ENCODE data around the gene SYT6. TPM values are rescaled to one million over a fixed set of nuclear protein-coding genes. Genes with fewer than 3 reads are reported as not detected.

The SYT6 gene
- total RNA-seq, 2 experiments from 2014 or later, result not detected

DNA sequence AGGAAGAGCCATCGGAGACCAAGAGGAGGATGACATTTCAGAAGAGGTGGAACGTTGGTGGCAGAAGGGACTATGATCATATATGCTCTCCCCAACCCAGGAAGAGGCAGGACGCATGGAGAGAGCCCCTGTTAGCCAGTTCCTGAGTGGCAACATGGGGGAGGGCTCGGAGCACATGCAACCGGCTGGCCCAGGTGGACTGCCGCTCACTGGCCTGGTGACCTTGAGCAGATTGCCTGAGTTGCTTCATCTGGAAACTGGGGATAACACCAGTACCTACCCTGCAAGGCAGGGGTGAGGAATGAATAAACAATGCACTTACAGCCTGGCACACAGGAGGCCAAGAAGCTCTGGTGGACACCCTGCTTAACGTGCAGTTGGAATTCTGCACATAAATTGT lies 29.0 kb downstream of the SYT6 start:
- no peak for DNase-seq
- Mint-ChIP-seq H3K27ac (no peak overlapping the region), H3K9me3 (no peaks in the 10 kb centered on the region), H3K27me3 (no peaks in the 10 kb centered on the region), H3K4me3 (no peak overlapping the region), H3K4me1 (peaks cover 7% of the 10 kb centered on the region), H3K36me3 (ENCODE audit: low read depth) (no peaks in the 10 kb centered on the region)
- ChIA-PET POLR2A (no interaction called here), CTCF (no interaction called here)

DNA sequence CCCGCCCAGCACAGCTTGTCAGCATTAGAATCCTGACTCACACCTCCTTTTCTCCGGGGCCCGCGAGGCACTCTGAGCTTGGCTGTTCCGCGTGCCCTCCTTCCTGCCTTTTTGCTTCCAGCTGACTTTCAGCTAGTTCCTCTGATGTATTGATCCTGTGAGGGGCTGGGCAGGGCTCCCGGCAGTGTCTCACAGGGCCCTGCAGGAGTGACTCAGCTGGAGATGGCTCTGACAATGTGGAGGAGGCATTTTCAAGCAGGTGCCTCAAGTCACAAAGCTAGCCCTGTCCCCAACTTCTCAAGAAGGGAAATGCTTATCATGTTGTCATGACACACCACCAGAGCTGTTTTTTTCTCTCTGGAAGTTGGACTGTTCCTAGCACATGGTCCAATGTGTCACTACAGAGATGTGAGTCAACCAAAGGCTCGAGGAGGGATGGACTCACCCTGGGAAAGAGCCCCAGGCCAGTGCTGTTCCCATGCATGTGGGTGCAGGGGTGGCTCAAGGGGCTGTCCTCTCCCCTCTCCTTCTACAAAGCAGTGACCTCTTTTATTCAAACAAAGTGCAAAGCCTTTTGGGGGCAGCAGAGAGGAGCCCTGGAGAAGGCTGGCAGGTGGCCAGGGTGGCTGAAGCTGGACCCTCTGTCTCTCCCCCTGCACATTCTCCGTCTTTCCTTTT lies 30.6 kb downstream of the SYT6 start:
- no peak overlapping the region for H3K4me3 Mint-ChIP-seq
- H3K4me1 Mint-ChIP-seq, result peaks cover 2% of the 10 kb centered on the region
- H3K27ac Mint-ChIP-seq, result no peak overlapping the region

DNA sequence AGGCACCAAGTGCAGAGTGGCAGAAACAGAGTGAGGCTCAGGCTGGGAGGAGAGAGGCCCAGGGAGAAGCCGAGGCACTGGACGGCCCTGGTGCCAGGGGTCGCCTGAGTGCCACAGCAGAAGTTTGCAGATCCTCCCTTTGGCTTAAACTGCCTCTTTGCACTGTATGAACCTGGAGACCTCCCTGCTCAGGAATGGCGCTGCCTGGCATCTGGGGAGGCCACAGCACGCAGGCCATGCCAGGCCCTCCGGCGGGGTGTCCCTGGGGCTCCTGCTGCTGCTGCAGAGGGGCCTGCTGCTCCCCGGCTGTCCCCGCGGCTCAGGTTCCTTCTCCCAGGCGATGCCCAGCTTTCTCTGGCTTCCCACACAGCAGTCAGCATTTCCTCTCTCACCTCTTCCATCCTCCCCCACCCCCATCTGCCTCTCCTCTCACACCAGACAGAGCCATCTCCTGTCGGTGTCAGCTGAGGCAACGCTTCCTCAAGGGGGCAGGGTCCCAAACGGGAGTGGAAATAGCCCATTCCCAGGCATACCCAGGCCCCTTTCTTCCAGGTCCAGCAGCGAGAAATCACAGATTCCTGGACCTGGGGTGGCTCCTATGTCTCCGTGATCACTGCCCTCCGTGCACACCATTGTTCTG lies 35.2 kb downstream of the SYT6 start:
- H3K27ac Mint-ChIP-seq, result no peak overlapping the region
- H3K27me3 Mint-ChIP-seq, result no peaks in the 10 kb centered on the region

More for the DNA sequence above, 30.6 kb downstream of the SYT6 start:
- DNase-seq, result no peak
- ChIA-PET POLR2A (no interaction called here), CTCF (interaction anchor here (0.9 to 1.0 kb wide), 2 partner anchors 13 to 98 kb away, joined by 3 to 4 read pairs; no protein-coding TSS in a partner anchor)
- H3K27me3 Mint-ChIP-seq, result no peaks in the 10 kb centered on the region
- H3K9me3 Mint-ChIP-seq, result no peaks in the 10 kb centered on the region
- no peaks in the 10 kb centered on the region for H3K36me3 Mint-ChIP-seq (ENCODE audit: low read depth)

DNA sequence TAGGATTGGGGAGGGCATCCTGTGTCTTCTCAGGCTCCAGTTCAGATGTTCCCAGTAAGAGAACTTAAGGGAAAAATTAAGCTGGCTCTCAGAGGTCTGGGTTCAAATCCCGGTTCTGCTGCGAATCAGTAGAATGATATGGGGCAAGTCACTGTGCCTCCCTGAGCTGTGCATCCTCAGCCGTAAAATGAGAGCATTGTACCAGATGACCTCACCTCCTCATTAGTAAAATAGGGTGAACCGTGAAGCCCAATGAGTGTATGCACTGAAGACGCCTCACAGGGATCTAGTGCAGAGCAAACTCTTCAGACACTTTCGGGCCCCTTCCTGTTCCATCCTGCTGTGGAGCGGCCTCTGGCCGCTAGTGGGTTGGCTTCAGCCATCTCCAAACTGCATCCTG lies 36.0 kb downstream of the SYT6 start:
- Mint-ChIP-seq H3K9me3 (no peaks in the 10 kb centered on the region), H3K36me3 (ENCODE audit: low read depth) (no peaks in the 10 kb centered on the region), H3K27ac (no peak overlapping the region), H3K4me1 (peaks cover 11% of the 10 kb centered on the region), H3K4me3 (no peak overlapping the region), H3K27me3 (no peaks in the 10 kb centered on the region)
- POLR2A ChIA-PET, result no interaction called here
- CTCF ChIA-PET, result interaction anchor here (1.1 kb wide), 1 partner anchor 55 kb away, joined by 3 read pairs; no protein-coding TSS in a partner anchor
- no peak for DNase-seq

More for the DNA sequence above, 35.2 kb downstream of the SYT6 start:
- H3K9me3 Mint-ChIP-seq, result no peaks in the 10 kb centered on the region
- no peaks in the 10 kb centered on the region for H3K36me3 Mint-ChIP-seq (ENCODE audit: low read depth)
- ChIA-PET CTCF (no interaction called here), POLR2A (no interaction called here)
- DNase-seq, result no peak
- peaks cover 6% of the 10 kb centered on the region for H3K4me1 Mint-ChIP-seq
- H3K4me3 Mint-ChIP-seq, result no peak overlapping the region

DNA sequence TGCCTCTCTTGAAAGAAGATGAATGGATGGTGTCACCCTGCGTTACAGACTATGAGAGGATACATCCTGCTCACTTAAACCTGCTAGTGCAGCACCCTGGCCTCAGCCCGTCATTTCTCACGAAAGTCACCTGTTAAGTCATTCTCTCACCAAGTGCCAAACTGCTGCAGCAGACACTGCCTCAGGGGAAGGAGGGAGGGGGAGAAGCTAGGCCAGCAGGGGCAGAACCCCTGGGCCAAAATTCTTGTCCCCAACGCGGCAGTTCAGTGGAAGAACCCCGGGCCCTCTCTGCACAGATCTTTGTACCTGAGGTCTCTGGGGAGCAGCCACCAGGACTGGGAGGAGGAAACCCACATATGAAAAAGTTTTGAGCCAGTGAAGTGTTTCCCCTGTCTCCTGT lies 37.6 kb downstream of the SYT6 start:
- H3K27me3 Mint-ChIP-seq, result no peaks in the 10 kb centered on the region
- CTCF ChIA-PET, result interaction anchor here (1.1 kb wide), 1 partner anchor 20 kb away, joined by 3 read pairs; no protein-coding TSS in a partner anchor
- H3K36me3 Mint-ChIP-seq (ENCODE audit: low read depth), result no peaks in the 10 kb centered on the region
- H3K27ac Mint-ChIP-seq, result no peak overlapping the region
- DNase-seq, result no peak
- POLR2A ChIA-PET, result no interaction called here
- peaks cover 11% of the 10 kb centered on the region for H3K4me1 Mint-ChIP-seq
- H3K9me3 Mint-ChIP-seq, result no peaks in the 10 kb centered on the region
- no peak overlapping the region for H3K4me3 Mint-ChIP-seq

DNA sequence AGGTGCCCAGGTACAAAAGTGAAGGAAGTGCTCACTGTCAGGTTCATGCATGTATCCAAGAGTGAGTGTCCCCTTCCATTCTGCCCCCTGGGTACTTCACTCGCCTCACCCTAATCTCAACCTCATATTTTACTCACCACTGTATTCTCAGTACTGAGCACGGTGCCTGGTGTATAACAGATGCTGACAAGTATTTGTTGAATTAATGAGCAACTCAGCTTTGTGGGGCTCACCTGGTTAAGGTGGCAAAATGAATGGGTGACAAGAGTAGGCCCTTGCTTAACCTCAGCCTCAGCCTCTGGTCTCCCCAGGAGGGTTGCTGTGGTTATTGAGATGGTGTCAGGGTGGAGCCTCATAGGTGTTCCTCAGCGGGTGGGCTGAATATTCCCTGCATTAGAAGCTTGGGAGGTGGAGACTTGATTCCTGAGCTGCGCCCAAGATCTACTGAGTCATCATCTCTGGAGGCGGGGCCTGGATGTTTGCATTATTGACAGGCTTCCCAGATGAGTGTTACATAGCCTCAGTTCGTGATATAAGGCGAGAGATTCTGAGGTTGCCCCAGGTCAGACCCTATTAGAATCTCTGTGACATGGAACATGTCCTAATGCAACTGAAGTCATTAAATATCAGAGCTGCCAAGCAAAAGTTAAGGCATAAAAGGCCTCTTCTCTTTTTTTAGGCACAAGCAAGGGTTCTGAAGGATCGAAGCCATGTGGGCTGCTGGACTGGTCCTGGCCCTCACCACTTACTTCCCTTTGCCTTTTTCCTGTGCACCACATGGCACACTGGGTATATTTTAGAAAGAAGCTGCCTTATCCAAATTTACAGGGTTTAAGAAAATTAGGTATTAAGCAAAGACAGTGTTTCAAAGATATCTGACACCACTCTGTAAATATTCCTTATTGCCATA lies 39.2 kb downstream of the SYT6 start:
- no peak overlapping the region for H3K27ac Mint-ChIP-seq
- no peaks in the 10 kb centered on the region for H3K9me3 Mint-ChIP-seq
- ChIA-PET POLR2A (no interaction called here), CTCF (interaction anchor here (1.1 kb wide), 1 partner anchor 57 kb away, joined by 3 read pairs; no protein-coding TSS in a partner anchor)
- no peaks in the 10 kb centered on the region for H3K36me3 Mint-ChIP-seq (ENCODE audit: low read depth)
- no peaks in the 10 kb centered on the region for H3K27me3 Mint-ChIP-seq
- no peak for DNase-seq
- H3K4me1 Mint-ChIP-seq, result peaks cover 11% of the 10 kb centered on the region
- no peak overlapping the region for H3K4me3 Mint-ChIP-seq

DNA sequence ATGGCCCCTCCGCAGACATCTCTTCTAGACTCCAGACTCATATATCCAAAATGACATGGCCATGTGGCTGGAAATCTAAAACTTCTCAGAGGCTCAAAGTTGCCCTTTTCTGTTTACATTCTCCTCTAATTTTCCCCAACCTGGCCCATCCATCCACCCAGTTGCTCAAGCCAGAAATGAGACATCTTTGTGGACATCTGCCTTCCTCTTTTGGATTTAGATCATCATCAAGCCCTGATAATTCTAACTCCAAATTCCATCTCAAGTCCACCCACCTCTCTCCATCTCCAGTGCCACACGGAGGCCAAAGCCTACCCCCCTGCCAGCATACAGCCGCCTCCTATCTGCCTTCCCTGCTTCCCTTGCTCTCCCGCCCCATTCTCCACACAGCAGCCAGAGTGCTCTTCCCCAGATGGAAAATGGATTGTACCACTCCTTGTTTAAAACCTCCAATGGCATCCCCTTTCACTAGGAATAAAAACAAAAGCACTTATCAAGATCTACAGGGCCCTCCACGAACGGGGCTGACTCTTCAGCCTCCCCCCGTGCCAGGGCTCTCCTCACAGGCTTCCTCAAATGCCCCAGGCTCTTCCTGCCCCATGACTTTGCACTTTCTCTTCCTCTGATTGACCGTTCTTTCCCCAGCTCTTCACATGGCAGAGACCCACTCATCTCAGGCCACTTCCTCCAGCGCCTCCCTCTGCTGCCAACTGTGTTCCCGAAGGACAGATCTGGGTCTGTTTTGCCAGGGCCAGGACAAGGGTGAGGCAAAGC lies 40.1 kb downstream of the SYT6 start:
- Mint-ChIP-seq H3K9me3 (no peaks in the 10 kb centered on the region), H3K27me3 (no peaks in the 10 kb centered on the region), H3K4me1 (peaks cover 11% of the 10 kb centered on the region), H3K4me3 (no peak overlapping the region), H3K36me3 (ENCODE audit: low read depth) (no peaks in the 10 kb centered on the region), H3K27ac (peak overlapping the region; percentile 21)
- POLR2A ChIA-PET, result no interaction called here
- DNase-seq, result no peak
- CTCF ChIA-PET, result interaction anchor here (1.1 kb wide), 1 partner anchor 56 kb away, joined by 3 read pairs; no protein-coding TSS in a partner anchor

DNA sequence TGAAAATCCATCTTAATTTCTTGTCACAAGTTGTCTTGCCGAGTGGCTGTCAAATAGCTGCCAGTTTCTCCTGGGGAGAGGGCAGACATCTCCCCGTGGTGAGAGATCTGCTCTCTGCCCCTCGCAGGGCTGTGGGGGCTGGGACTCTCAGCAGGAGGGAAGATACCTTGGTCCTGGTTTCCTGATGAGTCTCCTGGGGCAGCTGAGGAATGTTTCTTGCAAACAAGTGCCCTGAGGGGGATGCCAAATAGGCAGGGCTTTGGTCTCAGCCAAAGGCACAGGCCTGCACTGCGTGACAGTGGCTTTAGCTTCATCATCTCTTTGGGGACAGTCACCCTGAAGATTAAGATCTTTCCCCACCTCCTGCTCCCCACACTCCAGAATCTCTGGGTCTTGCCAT lies 40.9 kb downstream of the SYT6 start:
- Mint-ChIP-seq H3K36me3 (ENCODE audit: low read depth) (no peaks in the 10 kb centered on the region), H3K9me3 (no peaks in the 10 kb centered on the region), H3K27me3 (no peaks in the 10 kb centered on the region), H3K4me1 (peaks cover 11% of the 10 kb centered on the region), H3K4me3 (no peak overlapping the region), H3K27ac (no peak overlapping the region)
- ChIA-PET POLR2A (no interaction called here), CTCF (no interaction called here)
- no peak for DNase-seq

DNA sequence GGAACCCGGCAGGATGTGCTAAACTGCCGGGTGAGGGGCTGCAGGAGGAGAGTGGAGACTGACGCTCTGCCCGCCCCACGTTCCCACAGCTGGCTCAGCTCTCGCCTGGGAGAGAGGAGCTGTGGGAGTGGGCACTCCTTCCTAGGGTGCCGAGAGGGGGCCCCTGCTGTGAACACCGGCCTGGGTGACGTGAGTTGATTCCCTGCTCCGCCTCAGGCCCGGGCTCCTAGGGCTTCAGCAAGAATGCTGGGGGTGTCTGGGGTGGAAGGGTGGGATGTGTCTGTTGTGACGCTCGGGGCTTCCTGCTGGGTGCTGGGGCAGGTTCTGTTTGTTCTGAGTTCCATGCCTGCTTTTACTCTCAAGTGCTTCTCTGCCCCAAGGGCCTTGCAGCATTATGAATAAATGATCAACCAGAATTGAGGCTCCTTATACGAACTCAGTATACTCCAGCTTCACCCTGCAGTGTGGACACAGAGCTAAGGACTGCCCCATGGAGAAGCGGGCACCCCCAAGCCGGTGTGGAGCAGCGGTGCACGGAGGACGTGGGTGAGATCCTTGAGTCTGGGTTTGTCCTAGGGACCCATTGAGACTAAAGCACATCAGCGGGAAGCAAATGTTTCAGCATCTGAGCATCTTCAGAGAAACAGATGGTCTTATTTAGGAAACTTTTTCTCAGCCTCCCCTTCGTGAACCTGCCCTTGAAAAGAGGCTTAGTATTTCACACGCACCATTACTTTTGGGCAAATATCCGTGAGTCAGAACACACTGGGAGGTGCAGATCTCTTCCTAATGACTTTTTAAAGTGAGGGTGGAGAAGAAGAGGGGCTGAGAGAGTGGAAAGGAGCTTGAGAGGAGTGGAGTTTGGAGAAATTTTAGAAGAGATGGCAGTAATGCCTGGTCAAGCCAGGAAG lies 41.7 kb downstream of the SYT6 start:
- Mint-ChIP-seq H3K36me3 (ENCODE audit: low read depth) (no peaks in the 10 kb centered on the region), H3K9me3 (no peaks in the 10 kb centered on the region), H3K4me3 (no peak overlapping the region), H3K4me1 (peaks cover 11% of the 10 kb centered on the region), H3K27me3 (no peaks in the 10 kb centered on the region), H3K27ac (no peak overlapping the region)
- POLR2A ChIA-PET, result no interaction called here
- CTCF ChIA-PET, result no interaction called here
- no peak for DNase-seq

DNA sequence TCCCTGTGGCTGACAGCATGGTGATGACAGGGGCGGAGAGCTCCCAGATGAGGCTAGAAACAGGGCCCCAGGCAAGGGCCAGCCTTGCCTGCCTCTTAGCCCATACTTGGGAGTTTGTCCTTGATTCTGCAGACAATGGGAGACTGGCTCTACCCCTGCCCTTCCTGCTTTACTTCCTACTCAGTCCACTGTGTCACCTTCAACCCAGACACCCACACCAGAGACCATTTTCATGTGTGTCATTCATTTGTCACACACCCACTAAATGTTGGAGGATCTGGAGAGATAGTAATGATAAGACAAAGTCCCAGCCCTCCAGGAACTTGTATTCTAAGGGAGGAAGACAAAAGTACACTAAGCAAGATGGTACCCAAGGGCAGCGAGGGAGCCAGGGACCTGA lies 43.7 kb downstream of the SYT6 start:
- no peak overlapping the region for H3K27ac Mint-ChIP-seq
- H3K4me1 Mint-ChIP-seq, result peaks cover 11% of the 10 kb centered on the region

DNA sequence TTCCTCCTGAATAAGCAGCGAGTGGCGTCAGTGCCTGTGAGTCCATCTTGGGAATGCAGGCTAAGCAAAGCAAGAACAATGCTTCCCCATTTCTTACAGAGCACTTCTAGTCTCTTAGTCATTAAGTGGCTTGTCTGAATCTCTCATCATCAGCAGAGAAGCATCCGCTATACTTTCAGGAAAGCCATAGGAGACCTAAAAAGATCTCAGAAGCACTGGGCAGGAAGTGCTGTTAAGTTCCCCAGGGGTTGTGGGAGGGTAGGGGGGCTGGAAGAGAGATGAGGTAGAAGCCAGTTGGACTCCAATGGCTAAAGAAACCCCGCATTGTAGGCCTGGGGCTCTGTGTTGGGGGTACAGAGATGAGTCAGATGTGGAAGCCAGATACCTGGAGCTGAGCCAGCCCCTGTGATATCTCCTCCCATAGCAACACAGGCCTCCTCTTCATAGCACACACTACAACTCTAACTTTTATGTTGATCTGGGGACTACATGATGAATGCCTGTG lies 44.9 kb downstream of the SYT6 start:
- H3K27ac Mint-ChIP-seq, result no peak overlapping the region
- peaks cover 15% of the 10 kb centered on the region for H3K4me1 Mint-ChIP-seq
- ChIA-PET POLR2A (no interaction called here), CTCF (no interaction called here)
- no peaks in the 10 kb centered on the region for H3K9me3 Mint-ChIP-seq
- no peaks in the 10 kb centered on the region for H3K36me3 Mint-ChIP-seq (ENCODE audit: low read depth)
- H3K27me3 Mint-ChIP-seq, result no peaks in the 10 kb centered on the region
- no peak for DNase-seq
- H3K4me3 Mint-ChIP-seq, result no peak overlapping the region

More for the DNA sequence above, 43.7 kb downstream of the SYT6 start:
- Mint-ChIP-seq H3K9me3 (no peaks in the 10 kb centered on the region), H3K36me3 (ENCODE audit: low read depth) (no peaks in the 10 kb centered on the region), H3K27me3 (no peaks in the 10 kb centered on the region), H3K4me3 (no peak overlapping the region)
- no peak for DNase-seq
- POLR2A ChIA-PET, result no interaction called here
- CTCF ChIA-PET, result interaction anchor here (1.2 kb wide), 1 partner anchor 11 kb away, joined by 3 read pairs; no protein-coding TSS in a partner anchor
